GM10266 (cell line): ENCODE measurements around the gene DEFB121.
"Not testable (repeated sequence)": the region's sequence is repeated elsewhere in the genome, so short reads cannot be mapped to it uniquely, and the experiment has no call there.

Experiments
- DNase-seq: peaks from one replicate; pipeline ENCODE4 v3.0.0; 2012; ENCODE audit errors: extremely low spot score
- CTCF ChIP-seq: IDR thresholded peaks from 2 replicates; pipeline ENCODE4 v1.5.1; 2012; ENCODE audit warnings: mild to moderate bottlenecking, low read depth; ENCODE audit not compliant: control insufficient read depth, insufficient read depth; ENCODE audit errors: missing control alignments

The DEFB121 gene

GRCh38 chr20:31403886-31404285 is 2.1 kb downstream of the DEFB121 start:
- TF ChIP-seq CTCF: no peak
- DNase-seq: no peak

GRCh38 chr20:31394900-31395299 is 11.1 kb downstream of the DEFB121 start:
- DNase-seq: no peak
- no peak for TF ChIP-seq CTCF

DNA sequence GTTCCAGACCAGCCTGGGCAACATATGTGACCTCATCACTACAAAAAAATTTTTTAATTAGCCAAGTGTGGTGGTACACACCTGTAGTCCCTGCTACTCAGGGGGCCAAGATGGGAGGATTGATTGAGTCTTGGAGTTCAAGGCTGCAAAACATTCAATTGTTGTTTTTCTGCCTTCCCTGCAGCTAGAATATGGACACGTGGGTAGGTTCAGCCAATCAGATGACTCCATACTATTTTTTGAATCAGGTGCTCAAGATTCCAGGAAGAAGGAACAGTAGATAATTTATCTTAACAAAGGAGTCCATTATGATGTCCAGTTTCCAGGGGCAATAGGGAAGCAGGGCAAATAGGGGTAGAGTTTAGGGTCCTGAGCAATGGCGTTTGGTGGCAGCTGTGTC is 13.2 kb downstream of the DEFB121 start:
- no peak for DNase-seq
- TF ChIP-seq CTCF: no peak

DNA sequence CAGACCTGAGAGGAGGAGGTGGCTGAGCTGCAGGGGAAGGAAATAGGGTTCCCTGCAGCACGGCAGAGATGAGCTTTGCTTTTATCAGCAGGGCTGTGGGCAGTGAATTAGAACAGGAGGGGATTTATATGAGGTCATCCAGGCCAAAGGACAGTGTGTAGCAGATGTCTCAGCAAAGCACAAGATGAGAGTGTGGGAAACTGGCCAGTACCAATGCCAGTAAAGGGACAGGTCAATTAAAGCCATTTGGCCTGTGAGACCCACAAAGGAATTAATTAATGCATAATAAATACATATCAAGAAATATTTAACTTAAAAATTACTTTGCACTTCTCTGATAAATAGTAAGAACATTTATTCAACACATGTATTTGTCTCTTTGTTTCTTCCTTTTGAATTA is 15.5 kb downstream of the DEFB121 start, which contains the start of gene DEFB119:
Gene DEFB119 (minus strand): TSS at position 101 of the 400 bp plus-strand sequence. CDS start 107 bp downstream, outside the sequence.
- no peak for DNase-seq
- TF ChIP-seq CTCF: no peak

GRCh38 chr20:31374346-31374745 is 31.7 kb downstream of the DEFB121 start:
- no peak for TF ChIP-seq CTCF
- no peak for DNase-seq

- TF ChIP-seq CTCF: no peak
- DNase-seq: no peak
These were observed 37.7 kb downstream of the DEFB121 start, which contains the start of gene DEFB118 for GRCh38 chr20:31368301-31368700. DEFB118 (plus strand) TSS chr20:31368601; CDS start chr20:31368651, 50 bp downstream.

GRCh38 chr20:31364272-31364671 is 41.7 kb downstream of the DEFB121 start:
- DNase-seq: not testable (repeated sequence)

GRCh38 chr20:31363295-31363694 is 42.7 kb downstream of the DEFB121 start:
- TF ChIP-seq CTCF: no peak
- no peak for DNase-seq
